HG03066 (cell line): ENCODE results near the gene UROC1.

ENCODE experiments used
- ATAC-seq: cut with Tn5 transposase; IDR thresholded peaks from one replicate; pipeline ENCODE4 v1.9.1; 2021; ENCODE audit warnings: low read depth; ENCODE audit not compliant: unreplicated experiment

Gene UROC1

GRCh38 chr3:126499401-126499800 lies 18.2 kb downstream of the UROC1 start:
- no peak for ATAC-seq

- ATAC-seq, result no peak
Measured at GRCh38 chr3:126498929-126499328, 18.6 kb downstream of the UROC1 start.

GRCh38 chr3:126498461-126498860 lies 19.1 kb downstream of the UROC1 start:
- ATAC-seq, result no peak

GRCh38 chr3:126497956-126498355 lies 19.6 kb downstream of the UROC1 start:
- ATAC-seq, result no peak

GRCh38 chr3:126496894-126497850 lies 20.4 kb downstream of the UROC1 start:
- ATAC-seq, result no peak

- ATAC-seq, result no peak
Measured at GRCh38 chr3:126495786-126496185, 21.8 kb downstream of the UROC1 start.

- no peak for ATAC-seq
Measured at GRCh38 chr3:126494970-126495230, 22.7 kb downstream of the UROC1 start.

GRCh38 chr3:126494204-126494969 lies 23.2 kb downstream of the UROC1 start:
- ATAC-seq, result no peak

- ATAC-seq, result no peak
Measured at GRCh38 chr3:126493739-126494138, 23.8 kb downstream of the UROC1 start.

GRCh38 chr3:126493051-126493450 lies 24.5 kb downstream of the UROC1 start:
- ATAC-seq, result no peak

GRCh38 chr3:126491221-126492013 lies 26.2 kb downstream of the UROC1 start:
- ATAC-seq, result no peak

- ATAC-seq, result no peak
Measured at GRCh38 chr3:126490619-126491018, 27.0 kb downstream of the UROC1 start.

GRCh38 chr3:126488886-126489569 lies 28.5 kb downstream of the UROC1 start:
- ATAC-seq, result no peak

- ATAC-seq, result no peak
Measured at GRCh38 chr3:126488185-126488584, 29.4 kb downstream of the UROC1 start.

GRCh38 chr3:126487151-126487771 lies 30.3 kb downstream of the UROC1 start:
- no peak for ATAC-seq

GRCh38 chr3:126486360-126486847 lies 31.2 kb downstream of the UROC1 start:
- no peak for ATAC-seq

- ATAC-seq, result no peak
Measured at GRCh38 chr3:126485956-126486355, 31.6 kb downstream of the UROC1 start.

GRCh38 chr3:126485176-126485897 lies 32.2 kb downstream of the UROC1 start:
- no peak for ATAC-seq

GRCh38 chr3:126484662-126485061 lies 32.9 kb downstream of the UROC1 start:
- ATAC-seq, result no peak
